Transverse colon (tissue), 4 donors: ENCODE measurements around the gene TBL1XR1. TPM values are rescaled to one million over a fixed set of nuclear protein-coding genes. Genes with fewer than 3 reads are reported as not detected.

Experiments
- DNase-seq: peaks from one replicate; pipeline ENCODE4 v3.0.0-alpha.2; 2019
- H3K27ac ChIP-seq, 4 donors: fragments of 200-600 bp; sonication (generic); 2 replicates each; pipeline ENCODE4 v1.5.1; 2016 to 2018; ENCODE audit warnings: inconsistent platforms in 4 of 4
- H3K27me3 ChIP-seq: fragments of 200-600 bp; sonication (generic); 2 replicates; pipeline ENCODE4 v1.5.1; 2017; ENCODE audit warnings: inconsistent platforms
- H3K36me3 ChIP-seq, 4 donors: fragments of 200-600 bp; sonication (generic); 2 replicates each; pipeline ENCODE4 v1.5.1; 2017 to 2019; ENCODE audit warnings: inconsistent platforms in 4 of 4
- H3K4me1 ChIP-seq, 4 donors: fragments of 200-600 bp; sonication (generic); 2 replicates each; pipeline ENCODE4 v1.5.1; 2017 to 2020; ENCODE audit warnings: inconsistent platforms in 4 of 4
- H3K4me3 ChIP-seq, 4 donors: fragments of 200-600 bp; sonication (generic); 1 replicate in 1 of 4; 2 replicates in 3 of 4; pipeline versions ENCODE4 v1.5.1 to v1.6.1; 2017 to 2019; ENCODE audit warnings: inconsistent platforms in 4 of 4
- H3K9me3 ChIP-seq, 2 donors: fragments of 200-600 bp; sonication (generic); 2 replicates each; pipeline ENCODE4 v1.5.1; 2017 to 2019; ENCODE audit warnings: inconsistent platforms in 2 of 2
- EP300 ChIP-seq: sonication (generic); formaldehyde crosslinking; IDR thresholded peaks from one replicate; pipeline ENCODE4 v1.6.1; 2017; ENCODE audit warnings: antibody characterized with exemption, low read depth
- POLR2A ChIP-seq: fragments of 450-650 bp; IDR thresholded peaks from one replicate; pipeline ENCODE4 v1.6.1; 2016; ENCODE audit warnings: antibody characterized with exemption, mild to moderate bottlenecking, moderate library complexity
- POLR2AphosphoS5 ChIP-seq, 3 donors: sonication (generic); formaldehyde crosslinking; IDR thresholded peaks; one replicate each; pipeline ENCODE4 v1.6.1; 2016; ENCODE audit warnings: antibody characterized with exemption in 3 of 3
- WGBS, 2 donors: methylation state at CpG; one replicate each; pipeline ENCODE4 v1.1.5; 2018; ENCODE audit warnings: low coverage in 1 of 2; 5-methylcytosine and 5-hydroxymethylcytosine counted together
- in situ Hi-C, 4 donors: fragments of 200-750 bp; cut with MboI; loops; one replicate each; pipeline versions ENCODE4 v1.15.0 to v1.15.1; 2017; ENCODE audit warnings: low sequenced_read_pairs in 3 of 4, low pct_ligation_motif_present in 1 of 4, low pct_unique_long_range_greater_than_20kb in 1 of 4
- intact Hi-C: fragments of 100-400 bp; cut with DNase I; formaldehyde crosslinking; loops from one replicate; pipeline ENCODE4 v1.15.1; 2023; ENCODE audit warnings: low total_unique reads
- total RNA-seq, 4 donors: library from RNA; depleted of rRNA; stranded (reverse); fragments of >200 nt; gene quantifications; one replicate each; pipeline ENCODE4 v1.1.0, GENCODE V29; 2016
- TF ChIP-seq, protein P1 (sequence below), 5 experiments: fragments of 200-600 bp in 3 of 5; fragments of 450-650 bp in 2 of 5; sonication (generic) in 3 of 5; IDR thresholded peaks; 1 replicate in 2 of 5; 2 replicates in 3 of 5; pipeline ENCODE4 v1.5.1; 2016 to 2017; ENCODE audit warnings: antibody characterized with exemption in 5 of 5, inconsistent platforms in 3 of 5, mild to moderate bottlenecking in 2 of 5, moderate library complexity in 1 of 5

Gene TBL1XR1
- total RNA-seq, 4 donors from 2014 or later: 39.4 to 131 (median 68.1) TPM

DNA sequence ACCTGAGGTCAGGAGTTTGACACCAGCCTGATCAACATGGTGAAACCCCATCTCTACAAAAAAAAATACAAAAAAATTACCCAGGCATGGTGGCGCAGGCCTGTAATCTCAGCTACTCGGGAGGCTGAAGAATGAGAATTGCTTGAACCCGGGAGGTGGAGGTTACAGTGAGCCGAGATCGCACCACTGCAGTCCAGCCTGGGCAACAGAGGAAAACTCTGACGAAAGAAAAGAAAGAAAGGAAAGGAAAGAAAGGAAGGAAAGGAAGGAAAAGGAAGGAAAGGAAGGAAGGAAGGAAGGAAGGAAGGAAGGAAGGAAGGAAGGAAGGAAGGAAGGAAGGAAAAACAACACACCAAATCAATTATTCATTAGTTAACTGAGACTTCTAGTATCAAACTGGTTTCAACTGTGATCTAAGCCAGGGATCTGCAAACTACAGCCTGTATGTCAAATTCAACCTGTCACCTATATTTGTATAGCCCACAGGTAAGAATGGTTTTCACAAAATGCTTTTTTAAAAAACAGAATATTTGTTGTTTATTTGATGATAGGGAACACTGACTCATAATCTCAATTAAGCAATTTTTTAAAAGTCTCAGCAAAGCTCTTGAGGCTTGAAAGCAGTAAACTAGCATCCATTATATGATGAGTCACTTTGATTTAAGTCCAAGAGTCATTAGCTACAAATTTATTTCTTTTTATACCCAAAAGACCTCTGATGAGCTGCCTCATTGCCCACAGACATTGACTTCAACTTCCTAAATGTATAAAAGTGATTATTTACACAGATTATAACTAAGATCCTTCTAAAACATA lies 127.6 kb downstream of the TBL1XR1 start:
- Histone ChIP-seq H3K4me3 (no peak overlapping the region), H3K9me3 (no peaks in the 10 kb centered on the region), H3K27ac (no peak overlapping the region), H3K27me3 (no peaks in the 10 kb centered on the region), H3K36me3 (no peaks in the 10 kb centered on the region), H3K4me1 (peaks cover 0 to 33% (median 14%) of the 10 kb centered on the region in 4 donors)
- intact Hi-C loops: no loop called here
- no peak for DNase-seq
- 88 to 97% methylated on average over 6 of the region's 6 CpGs for WGBS, 2 donors
- in situ Hi-C loops: loop anchor here in 2 of 4 donors (10.0 to 25.0 kb wide), 4 partner anchors 115 to 1268 kb away; partner anchors contain the start of gene TBL1XR1 (in 1 of the 2)
- TF ChIP-seq, protein P1, sequence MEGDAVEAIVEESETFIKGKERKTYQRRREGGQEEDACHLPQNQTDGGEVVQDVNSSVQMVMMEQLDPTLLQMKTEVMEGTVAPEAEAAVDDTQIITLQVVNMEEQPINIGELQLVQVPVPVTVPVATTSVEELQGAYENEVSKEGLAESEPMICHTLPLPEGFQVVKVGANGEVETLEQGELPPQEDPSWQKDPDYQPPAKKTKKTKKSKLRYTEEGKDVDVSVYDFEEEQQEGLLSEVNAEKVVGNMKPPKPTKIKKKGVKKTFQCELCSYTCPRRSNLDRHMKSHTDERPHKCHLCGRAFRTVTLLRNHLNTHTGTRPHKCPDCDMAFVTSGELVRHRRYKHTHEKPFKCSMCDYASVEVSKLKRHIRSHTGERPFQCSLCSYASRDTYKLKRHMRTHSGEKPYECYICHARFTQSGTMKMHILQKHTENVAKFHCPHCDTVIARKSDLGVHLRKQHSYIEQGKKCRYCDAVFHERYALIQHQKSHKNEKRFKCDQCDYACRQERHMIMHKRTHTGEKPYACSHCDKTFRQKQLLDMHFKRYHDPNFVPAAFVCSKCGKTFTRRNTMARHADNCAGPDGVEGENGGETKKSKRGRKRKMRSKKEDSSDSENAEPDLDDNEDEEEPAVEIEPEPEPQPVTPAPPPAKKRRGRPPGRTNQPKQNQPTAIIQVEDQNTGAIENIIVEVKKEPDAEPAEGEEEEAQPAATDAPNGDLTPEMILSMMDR (IDR thresholded peaks at IDR 0.05): no peak
- TF ChIP-seq POLR2AphosphoS5 (IDR thresholded peaks at IDR 0.05): no peak
- TF ChIP-seq EP300: no peak
- TF ChIP-seq POLR2A: no peak

- no peak overlapping the region for H3K4me3 ChIP-seq
- in situ Hi-C loops (loop anchor here in 2 of 4 donors (10.0 to 25.0 kb wide), 4 partner anchors 116 to 1268 kb away; partner anchors contain the start of gene TBL1XR1 (in 1 of the 2)), intact Hi-C loops (no loop called here)
- H3K4me1 ChIP-seq: peaks cover 0 to 33% (median 14%) of the 10 kb centered on the region in 4 donors
- no peaks in the 10 kb centered on the region for H3K27me3 ChIP-seq
- H3K36me3 ChIP-seq: no peaks in the 10 kb centered on the region
- H3K9me3 ChIP-seq: no peaks in the 10 kb centered on the region
- TF ChIP-seq EP300 (no peak), POLR2A (no peak), POLR2AphosphoS5 (IDR thresholded peaks at IDR 0.05) (no peak)
- TF ChIP-seq, protein P1 (IDR thresholded peaks at IDR 0.05): no peak
- DNase-seq: no peak
- 94 to 95% methylated on average over 2 to 3 of the region's 3 CpGs for WGBS, 2 donors
- H3K27ac ChIP-seq: no peak overlapping the region
Measured at GRCh38 chr3:177068967-177069366, 128.3 kb downstream of the TBL1XR1 start.

DNA sequence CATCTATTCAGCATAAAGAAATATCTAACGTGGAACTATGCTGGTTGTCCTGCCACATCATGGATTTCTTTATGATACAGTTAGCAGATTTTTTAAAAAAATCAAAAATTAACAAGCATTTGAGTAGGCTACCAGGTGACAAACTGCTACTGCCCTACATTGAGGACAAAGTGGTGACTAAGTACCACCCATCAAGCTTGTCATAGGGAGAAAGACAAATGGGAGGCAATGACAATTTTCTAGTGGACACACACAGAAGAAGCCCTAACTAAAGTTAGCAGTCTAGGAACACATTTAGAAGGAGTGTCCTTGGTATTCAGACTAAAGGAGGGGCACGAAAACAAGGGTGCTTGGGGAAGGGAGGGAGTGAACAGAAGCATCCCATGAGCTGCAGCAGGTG lies 131.2 kb downstream of the TBL1XR1 start:
- in situ Hi-C loops (loop anchor here in 2 of 4 donors (10.0 to 25.0 kb wide), 4 partner anchors 119 to 1271 kb away; partner anchors contain the start of gene TBL1XR1 (in 1 of the 2)), intact Hi-C loops (no loop called here)
- Histone ChIP-seq H3K4me1 (peaks cover 0 to 37% (median 18%) of the 10 kb centered on the region in 4 donors), H3K27me3 (no peaks in the 10 kb centered on the region), H3K36me3 (no peaks in the 10 kb centered on the region), H3K27ac (no peak overlapping the region), H3K4me3 (no peak overlapping the region), H3K9me3 (no peaks in the 10 kb centered on the region)
- WGBS, 2 donors: 81 to 85% methylated on average over 1 to 2 of the region's 2 CpGs
- TF ChIP-seq, protein P1 (IDR thresholded peaks at IDR 0.05): no peak
- TF ChIP-seq POLR2A: no peak
- no peak for TF ChIP-seq POLR2AphosphoS5 (IDR thresholded peaks at IDR 0.05)
- no peak for TF ChIP-seq EP300
- DNase-seq: no peak

DNA sequence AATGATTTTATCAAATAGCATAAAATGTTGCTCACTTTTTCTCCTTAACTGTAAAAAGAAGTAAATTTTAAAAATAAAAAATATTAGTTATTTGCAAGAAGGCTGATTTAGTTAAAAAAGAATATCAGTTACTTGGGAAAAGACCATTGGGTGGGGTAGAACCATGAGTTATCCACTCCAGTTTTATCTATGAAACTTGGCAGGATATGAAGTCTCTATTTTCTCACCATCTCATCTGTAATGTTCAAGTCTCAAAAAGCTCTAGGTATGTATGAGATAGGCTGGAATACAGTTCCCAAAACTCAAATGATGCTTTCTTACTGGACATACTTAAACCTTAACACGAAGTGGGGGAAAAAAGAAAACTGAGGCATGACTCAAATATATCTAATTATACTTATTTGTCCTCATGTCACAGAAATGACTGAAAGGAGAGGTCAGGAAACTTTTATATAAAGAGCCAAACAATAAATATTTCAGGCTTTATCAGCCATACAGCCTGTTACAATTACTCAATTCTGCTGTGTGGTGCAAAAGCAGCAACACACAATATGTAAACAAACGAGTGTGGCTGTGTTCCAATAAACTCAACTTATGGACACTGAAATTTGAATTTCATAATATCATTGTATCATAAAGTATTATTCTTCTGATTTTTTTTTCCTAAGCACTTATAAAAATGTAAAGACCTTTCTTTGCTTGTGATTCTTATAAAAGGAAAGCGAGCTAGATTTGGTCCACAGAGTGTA lies 131.8 kb downstream of the TBL1XR1 start:
- Histone ChIP-seq H3K4me3 (no peak overlapping the region), H3K4me1 (peaks cover 0 to 37% (median 18%) of the 10 kb centered on the region in 4 donors), H3K27me3 (no peaks in the 10 kb centered on the region), H3K9me3 (no peaks in the 10 kb centered on the region), H3K36me3 (no peaks in the 10 kb centered on the region), H3K27ac (no peak overlapping the region)
- no peak for TF ChIP-seq POLR2A
- TF ChIP-seq POLR2AphosphoS5 (IDR thresholded peaks at IDR 0.05): no peak
- no peak for TF ChIP-seq EP300
- TF ChIP-seq, protein P1 (IDR thresholded peaks at IDR 0.05): no peak
- no peak for DNase-seq
- 84 to 86% methylated on average over 3 of the region's 3 CpGs for WGBS, 2 donors
- in situ Hi-C loops (loop anchor here in 2 of 4 donors (10.0 to 25.0 kb wide), 4 partner anchors 119 to 1272 kb away; partner anchors contain the start of gene TBL1XR1 (in 1 of the 2)), intact Hi-C loops (no loop called here)
